Loucy (cell line): ENCODE data around the gene IGSF11.

Source experiments
- CTCF ChIP-seq: fragments of 200-600 bp; sonication (generic); conservative IDR thresholded peaks from 2 replicates; pipeline ENCODE4 v1.5.1; 2014; ENCODE audit warnings: mild to moderate bottlenecking, antibody characterized with exemption, low read length
- EZH2phosphoT487 ChIP-seq: fragments of 200-600 bp; IDR thresholded peaks from 2 replicates; pipeline ENCODE4 v1.6.1; 2018; ENCODE audit warnings: antibody characterized with exemption, mild to moderate bottlenecking, moderate library complexity, borderline replicate concordance

GRCh38 chr3:119035014-119035346 is 334 bp upstream of the IGSF11 start:
- TF ChIP-seq CTCF, result no peak; the same call in 1 of the 2 replicates
- TF ChIP-seq EZH2phosphoT487, result no peak
